ENCODE data around the gene VAV3.
"Not testable (repeated sequence)": the region's sequence is repeated elsewhere in the genome, so short reads cannot be mapped to it uniquely, and the experiment has no call there.

Gene VAV3

GRCh38 chr1:107682467-107682866 lies 282.5 kb downstream of the VAV3 start:
- DNase-seq (ENCODE audit: low read depth): no peak

GRCh38 chr1:107681001-107681479 lies 283.9 kb downstream of the VAV3 start:
- DNase-seq (ENCODE audit: low read depth): no peak

DNA sequence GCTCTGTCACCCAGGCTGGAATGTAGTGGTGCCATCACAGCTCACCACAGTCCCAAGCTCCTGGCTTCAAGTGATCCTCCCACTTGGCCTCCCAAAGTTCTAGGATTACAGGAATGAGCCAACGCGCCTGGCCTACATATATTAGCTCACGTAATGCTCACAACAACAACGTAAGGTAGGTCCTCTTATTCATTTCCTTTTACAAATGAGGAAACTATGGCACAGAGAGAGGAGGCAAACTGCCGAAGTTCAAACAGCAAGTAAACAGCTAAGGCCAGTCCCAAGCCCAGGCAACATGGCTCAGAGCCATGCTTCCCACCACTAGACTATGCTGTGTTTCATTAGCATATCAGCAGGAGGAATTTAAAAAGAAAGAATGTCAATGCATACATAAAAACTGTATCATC lies 284.4 kb downstream of the VAV3 start:
- no peak for DNase-seq (ENCODE audit: low read depth)

DNA sequence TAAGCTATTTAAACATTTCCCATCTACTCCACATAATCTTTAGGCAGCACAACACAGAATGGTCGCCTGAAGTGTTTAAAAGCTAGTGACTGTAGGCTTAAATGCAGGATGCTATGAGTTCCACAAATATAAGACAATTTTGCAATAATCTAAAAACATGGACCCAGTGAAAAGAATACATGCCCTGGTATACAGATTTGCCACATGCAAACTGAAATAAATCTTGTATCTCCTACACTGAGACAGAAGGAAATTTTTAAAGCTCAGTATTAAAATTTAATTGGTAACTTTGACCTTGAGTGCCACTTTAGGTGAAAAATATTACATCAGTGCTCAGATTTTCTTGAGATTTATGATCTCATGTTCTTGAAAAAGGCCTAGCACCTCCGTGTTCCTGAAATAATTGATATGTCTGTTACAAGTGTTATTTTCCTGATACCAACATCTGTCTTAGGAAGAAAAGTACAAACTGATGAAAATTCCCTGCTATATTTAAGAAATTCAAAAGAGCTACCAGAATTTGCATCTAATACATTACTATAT lies 285.5 kb downstream of the VAV3 start:
- DNase-seq (ENCODE audit: low read depth): no peak

DNA sequence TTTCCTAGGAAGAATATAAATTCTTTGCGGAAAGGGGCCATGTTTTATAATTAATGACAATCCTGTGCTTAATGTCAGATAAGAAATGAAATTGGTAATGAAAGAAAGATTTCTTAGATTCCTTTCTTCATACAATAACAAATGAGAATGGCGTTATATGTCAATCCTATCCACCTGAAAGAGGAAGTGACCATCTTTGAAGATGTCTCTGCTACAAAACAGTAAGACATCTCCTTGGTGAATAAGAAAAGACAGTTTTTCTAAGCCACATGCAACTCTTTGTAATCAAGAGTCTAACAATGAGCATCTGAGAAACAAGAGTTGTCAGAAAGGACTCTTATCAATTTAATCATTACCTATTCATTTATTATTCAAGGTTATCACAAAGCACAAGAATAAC lies 286.0 kb downstream of the VAV3 start:
- no peak for DNase-seq (ENCODE audit: low read depth)

DNA sequence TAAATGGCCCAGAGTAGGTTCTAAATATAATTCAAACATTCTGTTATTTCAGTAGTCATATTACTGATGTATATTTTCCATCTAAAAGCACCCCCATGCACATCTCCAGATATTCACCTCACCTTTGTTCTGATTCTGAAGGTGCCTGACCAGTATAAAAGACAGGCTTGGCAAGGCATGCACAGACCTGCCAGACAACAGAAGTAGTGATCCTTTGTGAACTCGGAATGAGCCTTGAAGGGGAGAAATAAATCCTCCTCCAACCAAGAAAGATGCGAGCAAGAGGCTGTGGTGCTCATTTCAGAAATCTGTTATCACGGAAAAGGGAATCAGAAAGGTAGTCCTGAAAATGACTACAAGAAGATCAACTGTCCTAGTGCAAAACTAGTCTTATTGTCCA lies 287.3 kb downstream of the VAV3 start:
- no peak for DNase-seq (ENCODE audit: low read depth)

GRCh38 chr1:107674486-107674885 lies 290.5 kb downstream of the VAV3 start:
- DNase-seq (ENCODE audit: low read depth): no peak

DNA sequence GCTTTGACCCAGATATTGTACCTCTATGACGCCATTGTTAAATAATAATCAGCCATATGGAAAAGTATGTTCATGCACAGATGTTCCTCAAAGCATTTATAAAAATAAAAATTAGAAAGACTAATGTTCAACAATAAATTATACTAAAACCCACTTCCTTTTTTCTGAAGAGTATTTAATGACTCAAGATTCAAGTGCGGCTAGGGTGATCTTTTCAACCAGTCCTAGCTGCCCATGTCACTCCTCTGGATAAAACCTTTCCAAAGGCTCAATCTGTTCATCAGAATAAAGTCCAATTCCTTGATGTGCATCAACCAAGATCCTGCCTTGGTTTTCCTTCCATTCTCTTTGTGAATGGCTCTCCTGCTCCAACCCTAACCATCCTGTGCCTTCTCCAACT lies 292.0 kb downstream of the VAV3 start:
- no peak for DNase-seq (ENCODE audit: low read depth)

DNA sequence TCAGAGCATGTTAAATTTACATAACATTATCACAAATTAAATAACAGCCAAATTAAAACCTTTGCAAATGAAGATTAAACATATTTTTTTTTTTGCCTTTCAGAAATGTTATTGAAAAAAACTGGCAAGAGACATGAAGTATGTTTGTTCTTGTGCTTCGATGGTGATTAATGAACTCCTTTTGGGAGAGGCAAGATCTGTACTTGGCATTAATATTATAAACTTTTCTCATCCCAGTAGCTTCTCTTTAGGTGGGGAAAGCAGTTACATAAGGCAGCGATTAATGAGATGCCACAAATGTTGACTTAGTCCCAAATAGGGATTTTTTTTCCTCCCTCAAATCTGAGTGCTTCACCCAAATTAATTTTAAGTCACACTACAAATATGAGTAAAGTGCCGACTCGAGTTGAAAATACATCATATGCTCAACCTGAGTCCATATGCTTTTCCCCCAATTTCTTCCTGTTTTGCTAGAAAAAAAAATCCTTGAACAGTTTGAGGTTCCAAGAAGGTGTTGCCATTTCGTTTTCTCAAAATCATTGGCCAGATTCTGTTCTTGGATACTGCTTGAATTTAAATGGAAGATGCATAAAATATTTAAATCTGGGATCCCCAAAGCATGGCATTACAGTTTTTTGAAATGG lies 294.5 kb downstream of the VAV3 start:
- no peak for DNase-seq (ENCODE audit: low read depth)

GRCh38 chr1:107669996-107670395 lies 295.0 kb downstream of the VAV3 start:
- DNase-seq (ENCODE audit: low read depth): peak; percentile 9

GRCh38 chr1:107668762-107669161 lies 296.2 kb downstream of the VAV3 start:
- DNase-seq (ENCODE audit: low read depth): no peak

- no peak for DNase-seq (ENCODE audit: low read depth)
These were observed 298.5 kb downstream of the VAV3 start for GRCh38 chr1:107666493-107666892.

DNA sequence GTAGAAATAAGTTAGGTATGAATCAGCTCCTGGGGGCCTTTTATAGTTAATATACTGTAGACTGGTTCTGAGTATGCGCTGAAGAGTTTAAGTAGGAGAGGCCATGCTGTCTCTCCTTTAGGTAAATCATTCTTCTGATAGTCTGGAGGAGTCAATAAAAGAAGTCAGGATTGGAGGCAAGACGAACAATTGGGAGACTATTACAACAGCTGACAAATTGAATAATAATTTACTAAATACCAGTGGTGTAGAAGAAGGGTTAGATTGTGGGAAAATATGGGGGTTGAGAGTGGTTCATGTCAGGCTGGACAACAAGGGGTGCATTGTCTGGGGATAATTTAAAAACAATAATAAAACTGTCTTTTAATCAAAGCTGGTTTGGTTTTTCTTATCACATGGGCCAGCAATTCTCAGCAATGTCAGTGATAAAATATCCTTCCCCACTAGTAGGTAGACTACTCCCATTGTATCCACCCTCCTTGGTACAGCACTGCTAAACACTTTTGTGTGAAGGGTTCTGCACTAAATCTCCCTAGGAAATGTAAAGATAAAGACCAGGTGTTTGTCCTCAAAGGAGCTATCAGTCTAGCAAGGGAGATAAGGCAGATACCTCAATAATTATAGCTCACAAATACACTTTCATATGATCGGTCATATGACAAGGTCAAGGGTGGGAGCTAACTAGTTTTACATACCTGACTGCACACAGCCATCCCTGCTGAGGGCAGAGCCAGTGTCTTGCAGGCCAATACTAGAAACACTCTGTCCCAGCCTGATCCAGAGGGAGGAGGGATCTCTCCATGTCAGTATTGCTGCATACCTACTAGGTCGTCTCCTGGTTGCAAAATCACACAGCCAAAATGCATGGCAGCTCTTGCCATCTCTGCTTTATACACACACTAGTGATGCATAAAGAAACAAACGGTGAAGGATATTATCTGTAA lies 299.7 kb downstream of the VAV3 start:
- no peak for DNase-seq (ENCODE audit: low read depth)

DNA sequence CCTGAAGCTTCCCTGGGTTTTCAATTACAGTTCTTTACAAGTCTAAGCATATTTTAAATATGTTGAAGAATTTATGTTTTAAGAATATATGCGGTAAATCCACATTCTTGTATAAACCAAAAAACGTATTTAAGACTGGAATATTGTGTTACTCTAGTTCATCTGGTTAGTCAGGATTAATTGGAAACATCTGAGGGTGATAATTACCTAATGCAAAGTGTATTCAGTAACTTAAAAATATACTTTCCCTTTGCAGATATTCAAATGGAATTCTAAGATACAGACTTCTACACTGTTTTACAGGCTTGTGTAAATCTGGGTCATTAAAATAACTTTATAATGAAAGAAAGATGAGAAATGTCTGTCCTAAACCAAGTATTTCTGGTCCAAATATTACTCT lies 302.0 kb downstream of the VAV3 start:
- peak; percentile 0 for DNase-seq (ENCODE audit: low read depth)

DNA sequence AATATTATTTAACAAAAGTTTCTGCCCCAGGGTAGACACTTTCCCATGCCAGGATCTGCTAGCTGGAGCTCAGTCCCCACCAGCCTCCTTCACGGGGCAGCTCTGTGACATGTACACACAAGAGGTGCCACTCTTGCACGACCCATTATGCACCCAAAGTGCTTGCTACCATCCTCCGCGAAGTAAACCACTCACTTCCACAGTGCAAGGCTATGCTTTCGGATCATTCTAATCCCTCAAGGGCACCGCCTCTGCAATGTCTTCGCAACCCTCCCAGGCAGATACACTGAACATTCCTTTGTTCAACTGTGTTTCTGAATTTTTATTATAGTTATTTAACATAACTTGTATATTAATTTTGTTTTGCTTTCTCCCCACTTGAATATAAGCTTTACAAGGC lies 303.8 kb downstream of the VAV3 start:
- DNase-seq (ENCODE audit: low read depth): no peak

DNA sequence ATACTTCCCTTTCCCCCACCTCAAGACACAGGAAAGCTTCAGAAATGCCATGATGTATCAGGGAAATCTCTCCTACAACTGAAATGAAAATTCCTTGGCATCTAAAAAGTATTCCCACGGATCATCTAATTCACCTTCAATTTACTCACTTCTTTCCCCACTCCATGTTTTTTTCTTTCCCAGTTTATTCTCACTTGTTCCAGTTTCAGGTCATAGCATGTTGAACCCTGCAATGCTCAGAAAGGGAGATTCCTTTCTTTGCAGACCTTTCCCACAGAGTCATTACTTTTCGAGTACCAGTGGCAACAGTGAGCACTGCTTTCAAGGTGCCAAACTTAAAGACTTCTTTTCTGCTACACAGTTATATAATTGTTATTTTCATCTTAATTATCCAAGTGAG lies 305.0 kb downstream of the VAV3 start:
- DNase-seq (ENCODE audit: low read depth): no peak

DNA sequence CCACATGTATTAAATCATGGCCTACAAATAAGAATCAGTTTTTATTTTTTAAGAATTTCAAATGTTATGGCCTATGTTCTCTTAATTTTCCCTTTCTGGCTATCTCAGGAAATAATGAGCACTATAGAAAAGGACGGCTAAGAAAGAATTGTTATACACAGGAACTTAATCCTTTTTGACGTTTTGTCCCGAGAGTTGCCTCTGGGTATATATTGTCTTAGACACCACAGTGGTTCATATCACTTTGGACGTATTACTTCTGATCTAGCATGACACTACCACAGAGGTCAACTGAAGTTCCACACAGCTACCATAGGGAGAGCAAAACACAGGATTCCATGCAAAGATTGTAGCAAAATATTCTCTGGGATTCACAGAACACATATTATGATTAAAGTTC lies 307.6 kb downstream of the VAV3 start:
- DNase-seq (ENCODE audit: low read depth): no peak

DNA sequence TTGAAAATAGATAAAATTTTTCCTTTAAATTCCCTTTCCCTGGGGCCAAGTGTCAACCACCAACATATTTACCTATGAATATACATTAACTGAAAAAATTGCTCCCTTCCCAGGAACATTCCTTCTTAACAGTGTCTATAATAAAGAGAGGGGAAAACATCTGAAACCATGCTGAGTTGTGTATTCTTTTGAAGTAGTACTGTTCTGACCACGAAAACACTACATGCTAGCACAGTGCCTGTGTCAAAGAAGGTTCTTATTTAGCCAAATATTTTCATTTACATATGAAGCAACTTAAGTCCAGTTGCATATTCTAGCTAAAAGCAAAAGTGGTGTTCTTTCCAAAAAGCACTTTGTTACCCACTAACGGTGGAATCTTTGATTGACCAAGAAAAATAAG lies 311.2 kb downstream of the VAV3 start:
- no peak for DNase-seq (ENCODE audit: low read depth)

DNA sequence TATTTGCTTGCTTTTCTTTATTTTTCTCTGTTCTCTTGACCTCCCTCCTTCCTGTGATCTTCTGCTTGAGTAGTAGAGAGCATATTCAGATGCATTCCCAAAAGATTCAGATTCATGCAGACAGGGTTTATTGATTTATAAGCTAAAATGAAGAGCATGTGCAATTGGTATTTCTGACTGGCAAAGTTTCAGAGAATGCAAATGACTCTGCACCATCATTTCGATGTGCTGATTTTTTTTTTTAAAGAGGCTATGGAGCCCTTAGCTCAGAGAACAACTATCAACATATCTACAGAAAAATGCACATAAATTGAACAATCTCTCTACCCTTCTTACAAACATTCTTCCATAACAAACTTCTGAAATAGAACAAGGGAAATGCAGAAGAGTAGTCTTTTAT lies 312.0 kb downstream of the VAV3 start:
- no peak for DNase-seq (ENCODE audit: low read depth)

DNA sequence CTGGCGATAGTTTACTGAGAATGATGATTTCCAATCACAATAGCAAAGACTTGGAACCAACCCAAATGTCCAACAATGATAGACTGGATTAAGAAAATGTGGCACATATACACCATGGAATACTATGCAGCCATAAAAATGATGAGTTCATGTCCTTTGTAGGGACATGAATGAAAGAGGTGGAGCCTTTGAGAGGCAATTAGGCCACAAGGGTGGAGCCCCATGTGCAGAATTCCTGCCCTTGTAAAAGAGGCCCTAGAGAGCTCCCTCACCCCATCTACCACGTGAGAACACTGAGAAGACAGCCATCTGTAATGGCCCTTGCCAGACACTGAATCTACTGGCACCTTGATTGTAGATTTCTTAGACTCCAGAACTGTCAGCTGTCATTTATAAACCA lies 314.2 kb downstream of the VAV3 start:
- not testable (repeated sequence) for DNase-seq (ENCODE audit: low read depth)

DNA sequence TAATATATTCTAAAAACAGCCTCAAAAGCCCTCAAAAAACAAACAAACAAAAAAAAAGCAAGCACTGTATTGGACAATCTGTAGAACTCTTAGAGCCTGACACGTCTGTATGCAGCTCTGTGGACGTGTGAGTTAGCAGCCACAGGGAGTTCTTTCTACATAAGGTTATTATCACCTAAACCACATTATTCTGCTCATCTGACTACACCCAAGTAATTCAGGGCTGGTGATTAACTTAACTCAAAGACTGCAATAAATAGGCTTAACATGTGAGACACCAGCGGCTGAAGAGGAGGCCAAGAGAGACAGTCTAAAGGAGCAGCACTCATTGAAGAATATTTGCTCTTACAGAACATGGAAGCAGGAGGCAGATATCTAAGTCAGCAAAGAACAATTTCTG lies 316.0 kb downstream of the VAV3 start:
- no peak for DNase-seq (ENCODE audit: low read depth)

GRCh38 chr1:107648071-107648470 lies 316.9 kb downstream of the VAV3 start:
- peak; percentile 68 for DNase-seq (ENCODE audit: low read depth)

- DNase-seq (ENCODE audit: low read depth): no peak
These were observed 318.0 kb downstream of the VAV3 start for GRCh38 chr1:107647012-107647411.

Measured in EH (cell line).